ENCODE results near the gene DYSF.

DYSF gene

GRCh38 chr2:71592181-71592711, 138.9 kb downstream of the DYSF start:
- 0 out of 2 replicates have a peak, but pooled peaks cover 5% of the 10 kb centered on the region for H3K27me3 ChIP-seq (ENCODE audit: low read depth, low read length)
- H3K79me2 ChIP-seq (ENCODE audit: low read length) = no peaks in the 10 kb centered on the region
- no peak overlapping the region for H3K4me3 ChIP-seq (ENCODE audit: low read length)
- no peak overlapping the region for H2AFZ ChIP-seq (ENCODE audit: low read depth, low read length)
- TF ChIP-seq EZH2phosphoT487 (IDR thresholded peaks at IDR 0.05; ENCODE audit: low read depth) = no peak
- TF ChIP-seq CTCF (IDR thresholded peaks at IDR 0.05; ENCODE audit: low read depth, low read length) = no peak
- no peak overlapping the region for H3K27ac ChIP-seq (ENCODE audit: low read length)
- no peaks in the 10 kb centered on the region for H3K4me1 ChIP-seq (ENCODE audit: low read length)
- H3K36me3 ChIP-seq (replicated peaks; ENCODE audit: low read depth, low read length) = no peaks in the 10 kb centered on the region
- no peaks in the 10 kb centered on the region for H3K9me3 ChIP-seq (ENCODE audit: insufficient read depth, low read length)
- no peaks in the 10 kb centered on the region for H4K20me1 ChIP-seq (ENCODE audit: insufficient read depth, low read length)
- H3K9ac ChIP-seq (ENCODE audit: low read length) = no peak overlapping the region
- H3K4me2 ChIP-seq (ENCODE audit: low read length) = no peak overlapping the region

GRCh38 chr2:71595569-71595968, 142.2 kb downstream of the DYSF start:
- Histone ChIP-seq H3K4me1 (ENCODE audit: low read length) (no peaks in the 10 kb centered on the region), H2AFZ (ENCODE audit: low read depth, low read length) (no peak overlapping the region), H4K20me1 (ENCODE audit: insufficient read depth, low read length) (no peaks in the 10 kb centered on the region), H3K9ac (ENCODE audit: low read length) (no peak overlapping the region), H3K4me3 (ENCODE audit: low read length) (no peak overlapping the region), H3K79me2 (ENCODE audit: low read length) (no peaks in the 10 kb centered on the region), H3K27me3 (ENCODE audit: low read depth, low read length) (0 out of 2 replicates have a peak, but pooled peaks cover 5% of the 10 kb centered on the region), H3K36me3 (replicated peaks; ENCODE audit: low read depth, low read length) (no peaks in the 10 kb centered on the region), H3K27ac (ENCODE audit: low read length) (no peak overlapping the region), H3K9me3 (ENCODE audit: insufficient read depth, low read length) (no peaks in the 10 kb centered on the region), H3K4me2 (ENCODE audit: low read length) (no peak overlapping the region)
- TF ChIP-seq EZH2phosphoT487 (IDR thresholded peaks at IDR 0.05; ENCODE audit: low read depth) (no peak), CTCF (IDR thresholded peaks at IDR 0.05; ENCODE audit: low read depth, low read length) (no peak)

- H2AFZ ChIP-seq (ENCODE audit: low read depth, low read length) = no peak overlapping the region
- no peaks in the 10 kb centered on the region for H3K4me1 ChIP-seq (ENCODE audit: low read length)
- no peak overlapping the region for H3K9ac ChIP-seq (ENCODE audit: low read length)
- no peaks in the 10 kb centered on the region for H4K20me1 ChIP-seq (ENCODE audit: insufficient read depth, low read length)
- H3K27me3 ChIP-seq (ENCODE audit: low read depth, low read length) = 0 out of 2 replicates have a peak, but pooled peaks cover 5% of the 10 kb centered on the region
- H3K36me3 ChIP-seq (replicated peaks; ENCODE audit: low read depth, low read length) = no peaks in the 10 kb centered on the region
- TF ChIP-seq CTCF (IDR thresholded peaks at IDR 0.05; ENCODE audit: low read depth, low read length) (no peak), EZH2phosphoT487 (IDR thresholded peaks at IDR 0.05; ENCODE audit: low read depth) (no peak)
- H3K9me3 ChIP-seq (ENCODE audit: insufficient read depth, low read length) = no peaks in the 10 kb centered on the region
- H3K4me3 ChIP-seq (ENCODE audit: low read length) = no peak overlapping the region
- H3K79me2 ChIP-seq (ENCODE audit: low read length) = no peaks in the 10 kb centered on the region
- no peak overlapping the region for H3K4me2 ChIP-seq (ENCODE audit: low read length)
- H3K27ac ChIP-seq (ENCODE audit: low read length) = no peak overlapping the region
Observed at GRCh38 chr2:71596011-71596410, 142.7 kb downstream of the DYSF start.

- Histone ChIP-seq H3K4me3 (ENCODE audit: low read length) (no peak overlapping the region), H3K9ac (ENCODE audit: low read length) (no peak overlapping the region), H3K79me2 (ENCODE audit: low read length) (no peaks in the 10 kb centered on the region), H3K36me3 (replicated peaks; ENCODE audit: low read depth, low read length) (no peaks in the 10 kb centered on the region), H3K4me2 (ENCODE audit: low read length) (no peak overlapping the region), H3K4me1 (ENCODE audit: low read length) (no peaks in the 10 kb centered on the region), H3K9me3 (ENCODE audit: insufficient read depth, low read length) (no peaks in the 10 kb centered on the region), H2AFZ (ENCODE audit: low read depth, low read length) (no peak overlapping the region), H3K27me3 (ENCODE audit: low read depth, low read length) (peaks cover 13% of the 10 kb centered on the region), H4K20me1 (ENCODE audit: insufficient read depth, low read length) (no peaks in the 10 kb centered on the region), H3K27ac (ENCODE audit: low read length) (no peak overlapping the region)
- no peak for TF ChIP-seq EZH2phosphoT487 (IDR thresholded peaks at IDR 0.05; ENCODE audit: low read depth)
- TF ChIP-seq CTCF (IDR thresholded peaks at IDR 0.05; ENCODE audit: low read depth, low read length) = no peak
Observed at GRCh38 chr2:71597756-71598155, 144.4 kb downstream of the DYSF start.
